ENCODE measurements around the gene HMGN3. TPM values are rescaled to one million over a fixed set of nuclear protein-coding genes. Genes with fewer than 3 reads are reported as not detected.

Gene HMGN3
- total RNA-seq, 4 donors from 2014 or later, result 70.2 to 101 (median 87.7) TPM

DNA sequence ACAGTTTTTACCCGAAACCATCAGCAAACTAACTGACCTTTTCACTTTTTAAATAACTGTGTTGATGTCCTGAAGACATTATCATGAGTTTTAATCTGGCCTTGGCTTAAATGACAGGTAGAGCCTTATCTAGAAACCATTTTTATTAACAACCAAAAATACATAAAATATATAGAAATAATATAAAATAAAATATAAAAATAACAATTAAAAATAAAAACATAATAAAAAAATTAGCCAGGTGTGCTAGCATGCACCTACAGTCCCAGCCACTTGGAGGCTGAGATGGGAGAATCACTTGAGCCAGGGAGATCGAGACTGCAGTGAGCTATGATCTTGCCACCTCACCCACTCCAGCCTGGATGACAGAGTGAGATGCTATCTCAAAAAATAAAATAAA, 21.6 kb downstream of the HMGN3 start:
- DNase-seq, result no peak
- TF ChIP-seq, protein P1, sequence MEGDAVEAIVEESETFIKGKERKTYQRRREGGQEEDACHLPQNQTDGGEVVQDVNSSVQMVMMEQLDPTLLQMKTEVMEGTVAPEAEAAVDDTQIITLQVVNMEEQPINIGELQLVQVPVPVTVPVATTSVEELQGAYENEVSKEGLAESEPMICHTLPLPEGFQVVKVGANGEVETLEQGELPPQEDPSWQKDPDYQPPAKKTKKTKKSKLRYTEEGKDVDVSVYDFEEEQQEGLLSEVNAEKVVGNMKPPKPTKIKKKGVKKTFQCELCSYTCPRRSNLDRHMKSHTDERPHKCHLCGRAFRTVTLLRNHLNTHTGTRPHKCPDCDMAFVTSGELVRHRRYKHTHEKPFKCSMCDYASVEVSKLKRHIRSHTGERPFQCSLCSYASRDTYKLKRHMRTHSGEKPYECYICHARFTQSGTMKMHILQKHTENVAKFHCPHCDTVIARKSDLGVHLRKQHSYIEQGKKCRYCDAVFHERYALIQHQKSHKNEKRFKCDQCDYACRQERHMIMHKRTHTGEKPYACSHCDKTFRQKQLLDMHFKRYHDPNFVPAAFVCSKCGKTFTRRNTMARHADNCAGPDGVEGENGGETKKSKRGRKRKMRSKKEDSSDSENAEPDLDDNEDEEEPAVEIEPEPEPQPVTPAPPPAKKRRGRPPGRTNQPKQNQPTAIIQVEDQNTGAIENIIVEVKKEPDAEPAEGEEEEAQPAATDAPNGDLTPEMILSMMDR (IDR thresholded peaks at IDR 0.05), result no peak
- no peak for TF ChIP-seq POLR2A (IDR thresholded peaks at IDR 0.05)
- Histone ChIP-seq H3K36me3 (peaks cover 0 to 3% of the 10 kb centered on the region in 2 donors), H3K9me3 (no peaks in the 10 kb centered on the region), H3K27ac (no peak overlapping the region), H3K27me3 (no peaks in the 10 kb centered on the region), H3K4me1 (no peaks in the 10 kb centered on the region), H3K4me3 (replicated peaks in 1 of 3) (no peak overlapping the region)
- WGBS, 2 donors, result 97 to 99% methylated on average over 2 of the region's 2 CpGs
- intact Hi-C loops (cut with DNase I), result no loop called here

DNA sequence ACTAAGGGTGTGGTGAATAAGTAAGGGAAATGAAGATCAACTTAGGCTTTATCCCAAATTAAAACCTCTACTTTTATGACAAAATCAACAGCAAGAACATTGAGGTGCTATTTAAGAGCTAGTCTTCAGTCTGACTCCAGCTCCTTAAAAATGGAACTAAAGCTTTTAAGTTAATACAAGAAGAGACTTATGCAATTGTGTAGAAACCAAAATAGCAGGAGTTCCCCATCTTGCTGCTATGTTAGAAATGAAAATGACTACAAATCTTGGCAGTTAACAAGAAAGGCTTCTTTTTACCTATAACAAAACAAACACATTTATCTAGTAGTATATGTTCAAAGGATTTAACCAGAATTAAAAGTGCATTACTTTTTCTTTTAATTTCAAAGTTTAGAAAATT, 25.7 kb downstream of the HMGN3 start:
- no peaks in the 10 kb centered on the region for H3K4me1 ChIP-seq
- H3K36me3 ChIP-seq, result peaks cover 4 to 8% of the 10 kb centered on the region in 2 donors
- no peak overlapping the region for H3K27ac ChIP-seq
- TF ChIP-seq POLR2A (IDR thresholded peaks at IDR 0.05), result no peak
- TF ChIP-seq, protein P1 (IDR thresholded peaks at IDR 0.05), result no peak
- H3K4me3 ChIP-seq (replicated peaks in 1 of 3), result no peak overlapping the region
- no peak for DNase-seq
- H3K9me3 ChIP-seq, result no peaks in the 10 kb centered on the region
- intact Hi-C loops (cut with DNase I), result no loop called here
- no peaks in the 10 kb centered on the region for H3K27me3 ChIP-seq

DNA sequence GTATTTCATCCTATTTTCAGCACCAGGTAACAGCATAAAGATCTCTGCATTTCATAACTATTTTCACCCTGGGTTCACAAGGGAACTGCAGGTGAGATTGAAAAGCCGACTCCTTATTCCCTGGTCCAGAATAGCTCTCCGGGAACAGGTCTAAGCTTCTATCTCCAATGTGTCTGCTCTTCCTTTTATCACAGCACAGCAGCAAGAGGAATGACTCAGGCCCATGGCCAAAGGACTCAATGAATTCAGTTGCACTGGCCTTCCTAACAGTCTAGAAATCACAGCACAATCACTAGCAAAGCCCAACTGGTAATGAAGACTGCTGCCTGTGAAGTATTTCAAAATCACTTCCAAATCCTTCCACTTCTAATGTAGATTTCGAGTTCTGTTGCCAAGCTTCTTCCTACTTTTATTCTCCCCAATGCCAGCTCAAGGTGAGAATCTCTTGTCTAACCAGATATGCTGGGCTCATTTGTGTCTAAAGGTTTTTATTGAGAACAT, 30.7 kb downstream of the HMGN3 start:
- Histone ChIP-seq H3K4me3 (replicated peaks in 1 of 3) (no peak overlapping the region), H3K4me1 (no peaks in the 10 kb centered on the region), H3K27me3 (no peaks in the 10 kb centered on the region), H3K9me3 (no peaks in the 10 kb centered on the region), H3K36me3 (peaks cover 8 to 11% of the 10 kb centered on the region in 2 donors), H3K27ac (no peak overlapping the region)
- no peak for TF ChIP-seq POLR2A (IDR thresholded peaks at IDR 0.05)
- TF ChIP-seq, protein P1 (IDR thresholded peaks at IDR 0.05), result no peak
- DNase-seq, result no peak
- intact Hi-C loops (cut with DNase I), result no loop called here
- WGBS, 2 donors, result 91 to 96% methylated on average over 3 of the region's 3 CpGs

DNA sequence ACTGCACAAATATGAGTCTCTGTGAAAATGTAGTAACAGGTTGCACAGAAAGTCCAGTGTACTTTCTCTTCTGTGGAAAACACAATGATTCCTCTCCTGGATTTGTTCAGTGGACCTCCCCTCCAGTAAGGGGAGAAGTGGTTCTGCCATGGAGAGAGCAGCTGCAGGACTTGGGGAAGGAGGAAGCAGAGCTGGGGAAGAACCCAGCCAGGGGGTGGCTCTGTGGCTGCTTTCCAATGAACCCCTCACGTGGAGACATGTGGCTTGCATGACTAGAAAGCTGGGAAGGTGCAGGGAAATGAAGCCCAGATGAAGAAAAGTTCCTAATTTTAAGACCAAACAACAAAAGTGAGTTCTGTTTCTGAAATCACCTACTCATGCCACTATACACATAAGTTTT, 31.9 kb downstream of the HMGN3 start:
- TF ChIP-seq, protein P1 (IDR thresholded peaks at IDR 0.05), result no peak
- TF ChIP-seq POLR2A (IDR thresholded peaks at IDR 0.05), result no peak
- no peak overlapping the region for H3K4me3 ChIP-seq (replicated peaks in 1 of 3)
- no peak for DNase-seq
- peaks cover 2 to 11% of the 10 kb centered on the region in 2 donors for H3K36me3 ChIP-seq
- no peaks in the 10 kb centered on the region for H3K4me1 ChIP-seq
- no peaks in the 10 kb centered on the region for H3K9me3 ChIP-seq
- WGBS, 2 donors, result 77 to 93% methylated on average over 1 of the region's 1 CpG
- H3K27me3 ChIP-seq, result no peaks in the 10 kb centered on the region
- intact Hi-C loops (cut with DNase I), result no loop called here
- H3K27ac ChIP-seq, result no peak overlapping the region

DNA sequence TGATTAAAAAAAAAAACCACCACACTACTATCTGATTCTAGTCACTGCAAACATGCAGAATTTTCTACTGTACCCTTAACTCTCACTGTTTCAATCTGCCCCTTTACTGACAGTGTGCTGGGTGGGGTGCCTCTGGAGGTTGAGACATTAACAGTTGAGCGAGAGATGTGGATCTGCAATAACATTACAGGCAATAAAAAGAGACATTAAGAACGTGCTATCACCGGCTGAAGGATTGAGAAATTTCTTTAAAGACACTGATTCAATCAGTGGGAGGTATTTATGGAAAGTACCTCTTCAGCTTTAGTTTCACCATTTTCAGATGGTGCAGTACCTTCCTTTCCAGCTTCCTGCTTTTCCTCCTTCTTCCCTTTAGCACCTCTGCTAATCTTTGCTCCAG, 32.5 kb downstream of the HMGN3 start:
- no peak for DNase-seq
- no peaks in the 10 kb centered on the region for H3K9me3 ChIP-seq
- H3K27ac ChIP-seq, result no peak overlapping the region
- WGBS, 2 donors, result 89 to 93% methylated on average over 3 of the region's 3 CpGs
- no peak for TF ChIP-seq POLR2A (IDR thresholded peaks at IDR 0.05)
- TF ChIP-seq, protein P1 (IDR thresholded peaks at IDR 0.05), result no peak
- H3K4me1 ChIP-seq, result no peaks in the 10 kb centered on the region
- peaks cover 0 to 11% of the 10 kb centered on the region in 2 donors for H3K36me3 ChIP-seq
- intact Hi-C loops (cut with DNase I), result no loop called here
- no peak overlapping the region for H3K4me3 ChIP-seq (replicated peaks in 1 of 3)
- no peaks in the 10 kb centered on the region for H3K27me3 ChIP-seq

Measured in thyroid gland (tissue), 4 donors.